RPMI7951 (cell line): ENCODE results near the gene CACNG5. TPM values are rescaled to one million over a fixed set of nuclear protein-coding genes. Genes with fewer than 3 reads are reported as not detected.

ENCODE experiments used
- DNase-seq: peaks from one replicate; pipeline ENCODE4 v3.0.0-alpha.2; 2012; ENCODE audit warnings: low read depth
- total RNA-seq: library from RNA; depleted of rRNA; stranded (reverse); fragments of >200 nt; shearing (Covaris generic); gene quantifications from 2 replicates; pipeline ENCODE4 v1.2.3, GENCODE V29; 2014

Gene CACNG5
- total RNA-seq, 1 experiment from 2014 or later, result not detected

GRCh38 chr17:66904760-66905624, 70.1 kb downstream of the CACNG5 start:
- DNase-seq, result peak; percentile 21

GRCh38 chr17:66906321-66907278, 71.7 kb downstream of the CACNG5 start:
- peak; percentile 66 for DNase-seq

GRCh38 chr17:66909804-66910373, 75.0 kb downstream of the CACNG5 start:
- no peak for DNase-seq

- DNase-seq, result no peak
These were observed 75.9 kb downstream of the CACNG5 start for GRCh38 chr17:66910651-66911285.

- DNase-seq, result peak; percentile 42
These were observed 80.3 kb downstream of the CACNG5 start for GRCh38 chr17:66915204-66915611.

- no peak for DNase-seq
These were observed 80.9 kb downstream of the CACNG5 start for GRCh38 chr17:66915792-66916191.

GRCh38 chr17:66916946-66917345, 82.0 kb downstream of the CACNG5 start:
- DNase-seq, result no peak

GRCh38 chr17:66918896-66919295, 84.0 kb downstream of the CACNG5 start:
- no peak for DNase-seq

GRCh38 chr17:66920435-66920834, 85.5 kb downstream of the CACNG5 start:
- DNase-seq, result no peak

- DNase-seq, result no peak
These were observed 86.0 kb downstream of the CACNG5 start for GRCh38 chr17:66920950-66921349.

- DNase-seq, result no peak
These were observed 89.0 kb downstream of the CACNG5 start for GRCh38 chr17:66923886-66924285.

- no peak for DNase-seq
These were observed 91.0 kb downstream of the CACNG5 start for GRCh38 chr17:66925811-66926500.

- DNase-seq, result no peak
These were observed 94.0 kb downstream of the CACNG5 start for GRCh38 chr17:66928949-66929348.

GRCh38 chr17:66929591-66929990, 94.7 kb downstream of the CACNG5 start:
- DNase-seq, result no peak

- no peak for DNase-seq
These were observed 96.0 kb downstream of the CACNG5 start for GRCh38 chr17:66930933-66931332.

- no peak for DNase-seq
These were observed 97.4 kb downstream of the CACNG5 start for GRCh38 chr17:66932311-66932710.

- DNase-seq, result no peak
These were observed 99.1 kb downstream of the CACNG5 start for GRCh38 chr17:66934040-66934439.
